ENCODE measurements around the gene FBXW7.

DNA sequence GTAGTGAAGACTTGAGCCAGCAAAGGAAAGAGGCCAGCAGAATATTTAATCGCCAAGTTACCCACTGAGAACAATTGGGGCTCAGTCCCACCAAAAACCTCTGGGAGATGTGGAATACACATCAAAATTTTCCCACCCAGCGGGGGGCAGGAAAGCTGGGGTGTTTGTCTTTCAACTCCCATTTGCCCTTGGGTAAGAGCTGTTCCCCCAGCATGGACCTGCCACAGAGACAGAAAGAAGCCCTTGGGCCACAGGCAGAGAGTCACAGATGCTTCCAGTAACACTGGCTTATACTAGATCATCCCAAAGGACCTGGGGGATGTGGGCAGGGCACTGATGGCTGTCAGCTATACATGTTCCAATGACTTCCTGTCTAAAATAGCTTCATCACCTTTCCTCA is 18.9 kb upstream of the FBXW7 start:
- TF ChIP-seq RAD21 (IDR thresholded peaks at IDR 0.05; ENCODE audit: low read depth) (no peak), EP300 (IDR thresholded peaks at IDR 0.05; ENCODE audit: borderline replicate concordance) (no peak), YY1 (IDR thresholded peaks at IDR 0.05; ENCODE audit: low read depth) (no peak), TAF1 (IDR thresholded peaks at IDR 0.05; ENCODE audit: low read depth) (no peak), CEBPB (IDR thresholded peaks at IDR 0.05) (no peak), FOXM1 (IDR thresholded peaks at IDR 0.05; ENCODE audit: borderline replicate concordance, low read depth) (no peak), CREB1 (IDR thresholded peaks at IDR 0.05; ENCODE audit: low read depth) (no peak), ZBTB7A (IDR thresholded peaks at IDR 0.05; ENCODE audit: low read depth) (no peak)
- TF ChIP-seq, protein P1, sequence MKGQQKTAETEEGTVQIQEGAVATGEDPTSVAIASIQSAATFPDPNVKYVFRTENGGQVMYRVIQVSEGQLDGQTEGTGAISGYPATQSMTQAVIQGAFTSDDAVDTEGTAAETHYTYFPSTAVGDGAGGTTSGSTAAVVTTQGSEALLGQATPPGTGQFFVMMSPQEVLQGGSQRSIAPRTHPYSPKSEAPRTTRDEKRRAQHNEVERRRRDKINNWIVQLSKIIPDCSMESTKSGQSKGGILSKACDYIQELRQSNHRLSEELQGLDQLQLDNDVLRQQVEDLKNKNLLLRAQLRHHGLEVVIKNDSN (IDR thresholded peaks at IDR 0.05) = no peak
- TF ChIP-seq, protein P2, sequence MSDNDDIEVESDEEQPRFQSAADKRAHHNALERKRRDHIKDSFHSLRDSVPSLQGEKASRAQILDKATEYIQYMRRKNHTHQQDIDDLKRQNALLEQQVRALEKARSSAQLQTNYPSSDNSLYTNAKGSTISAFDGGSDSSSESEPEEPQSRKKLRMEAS (IDR thresholded peaks at IDR 0.05) = no peak
- TF ChIP-seq, protein P3, sequence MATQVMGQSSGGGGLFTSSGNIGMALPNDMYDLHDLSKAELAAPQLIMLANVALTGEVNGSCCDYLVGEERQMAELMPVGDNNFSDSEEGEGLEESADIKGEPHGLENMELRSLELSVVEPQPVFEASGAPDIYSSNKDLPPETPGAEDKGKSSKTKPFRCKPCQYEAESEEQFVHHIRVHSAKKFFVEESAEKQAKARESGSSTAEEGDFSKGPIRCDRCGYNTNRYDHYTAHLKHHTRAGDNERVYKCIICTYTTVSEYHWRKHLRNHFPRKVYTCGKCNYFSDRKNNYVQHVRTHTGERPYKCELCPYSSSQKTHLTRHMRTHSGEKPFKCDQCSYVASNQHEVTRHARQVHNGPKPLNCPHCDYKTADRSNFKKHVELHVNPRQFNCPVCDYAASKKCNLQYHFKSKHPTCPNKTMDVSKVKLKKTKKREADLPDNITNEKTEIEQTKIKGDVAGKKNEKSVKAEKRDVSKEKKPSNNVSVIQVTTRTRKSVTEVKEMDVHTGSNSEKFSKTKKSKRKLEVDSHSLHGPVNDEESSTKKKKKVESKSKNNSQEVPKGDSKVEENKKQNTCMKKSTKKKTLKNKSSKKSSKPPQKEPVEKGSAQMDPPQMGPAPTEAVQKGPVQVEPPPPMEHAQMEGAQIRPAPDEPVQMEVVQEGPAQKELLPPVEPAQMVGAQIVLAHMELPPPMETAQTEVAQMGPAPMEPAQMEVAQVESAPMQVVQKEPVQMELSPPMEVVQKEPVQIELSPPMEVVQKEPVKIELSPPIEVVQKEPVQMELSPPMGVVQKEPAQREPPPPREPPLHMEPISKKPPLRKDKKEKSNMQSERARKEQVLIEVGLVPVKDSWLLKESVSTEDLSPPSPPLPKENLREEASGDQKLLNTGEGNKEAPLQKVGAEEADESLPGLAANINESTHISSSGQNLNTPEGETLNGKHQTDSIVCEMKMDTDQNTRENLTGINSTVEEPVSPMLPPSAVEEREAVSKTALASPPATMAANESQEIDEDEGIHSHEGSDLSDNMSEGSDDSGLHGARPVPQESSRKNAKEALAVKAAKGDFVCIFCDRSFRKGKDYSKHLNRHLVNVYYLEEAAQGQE (IDR thresholded peaks at IDR 0.05; ENCODE audit: low read depth) = no peak
